Cardiac fibroblast (primary cell): ENCODE measurements around the gene HOXB4.

Experiments
- DNase-seq, 2 donors: peaks; one replicate each; pipeline versions ENCODE4 v3.0.0 to v3.0.0-alpha.2; 2010; ENCODE audit warnings: low read depth in 2 of 2
- H3K4me3 ChIP-seq, 2 donors: replicated peaks in 1 of 2; 1 replicate in 1 of 2; 2 replicates in 1 of 2; pipeline ENCODE4 v1.5.1; 2011; ENCODE audit warnings: low read depth in 2 of 2, low read length in 2 of 2, mild to moderate bottlenecking in 2 of 2, moderate library complexity in 1 of 2
- CTCF ChIP-seq: IDR thresholded peaks from one replicate; pipeline ENCODE4 v1.5.1; 2011; ENCODE audit warnings: low read depth, mild to moderate bottlenecking, low read length, inconsistent platforms

The HOXB4 gene

GRCh38 chr17:48527547-48527932 lies 50.6 kb downstream of the HOXB4 start:
- no peak for TF ChIP-seq CTCF
- no peak for DNase-seq
- no peak overlapping the region for H3K4me3 ChIP-seq

- no peak for TF ChIP-seq CTCF
- no peak for DNase-seq
- H3K4me3 ChIP-seq, result no peak overlapping the region
Measured at GRCh38 chr17:48526608-48527546, 51.3 kb downstream of the HOXB4 start.
